ENCODE results near the gene SMCHD1. TPM values are rescaled to one million over a fixed set of nuclear protein-coding genes. Genes with fewer than 3 reads are reported as not detected.
A peak's percentile ranks its signal among the peaks of the same experiment; 100 is the strongest.

The SMCHD1 gene
- total RNA-seq (2014; rRNA removed; shearing (Covaris generic)), result 53.7 and 78.3 TPM in 2 replicates

- peak; percentile 65 for DNase-seq (ENCODE audit: low spot score)
Measured at GRCh38 chr18:2655178-2655953, at the start of gene SMCHD1. Gene SMCHD1 (plus strand): TSS chr18:2655726. CDS start chr18:2656076, 350 bp downstream.

- DNase-seq (ENCODE audit: low spot score), result no peak
Measured at GRCh38 chr18:2606335-2606734, 49.2 kb upstream of the SMCHD1 start.

- no peak for DNase-seq (ENCODE audit: low spot score)
Measured at GRCh38 chr18:2609604-2610003, 45.9 kb upstream of the SMCHD1 start.

- DNase-seq (ENCODE audit: low spot score), result no peak
Measured at GRCh38 chr18:2610549-2610948, 45.0 kb upstream of the SMCHD1 start.

- no peak for DNase-seq (ENCODE audit: low spot score)
Measured at GRCh38 chr18:2612996-2613395, 42.5 kb upstream of the SMCHD1 start.

GRCh38 chr18:2617401-2617998, 38.0 kb upstream of the SMCHD1 start:
- no peak for DNase-seq (ENCODE audit: low spot score)

GRCh38 chr18:2618009-2618408, 37.5 kb upstream of the SMCHD1 start:
- no peak for DNase-seq (ENCODE audit: low spot score)

- DNase-seq (ENCODE audit: low spot score), result no peak
Measured at GRCh38 chr18:2625217-2625616, 30.3 kb upstream of the SMCHD1 start.

- peak; percentile 26 for DNase-seq (ENCODE audit: low spot score)
Measured at GRCh38 chr18:2627821-2628276, 27.7 kb upstream of the SMCHD1 start.

- no peak for DNase-seq (ENCODE audit: low spot score)
Measured at GRCh38 chr18:2629003-2629402, 26.5 kb upstream of the SMCHD1 start.

- DNase-seq (ENCODE audit: low spot score), result no peak
Measured at GRCh38 chr18:2635586-2635985, 19.9 kb upstream of the SMCHD1 start.

- no peak for DNase-seq (ENCODE audit: low spot score)
Measured at GRCh38 chr18:2636126-2636631, 19.3 kb upstream of the SMCHD1 start.

GRCh38 chr18:2641638-2642037, 13.9 kb upstream of the SMCHD1 start:
- no peak for DNase-seq (ENCODE audit: low spot score)

- DNase-seq (ENCODE audit: low spot score), result no peak
Measured at GRCh38 chr18:2642771-2643170, 12.8 kb upstream of the SMCHD1 start.

GRCh38 chr18:2644535-2644934, 11.0 kb upstream of the SMCHD1 start:
- DNase-seq (ENCODE audit: low spot score), result no peak

GRCh38 chr18:2651981-2652380, 3.5 kb upstream of the SMCHD1 start:
- no peak for DNase-seq (ENCODE audit: low spot score)

- no peak for DNase-seq (ENCODE audit: low spot score)
Measured at GRCh38 chr18:2653467-2653866, 2.1 kb upstream of the SMCHD1 start.

- no peak for DNase-seq (ENCODE audit: low spot score)
Measured at GRCh38 chr18:2654169-2654927, 1.2 kb upstream of the SMCHD1 start.

- DNase-seq (ENCODE audit: low spot score), result no peak
Measured at GRCh38 chr18:2654928-2655177, 673 bp upstream of the SMCHD1 start.

- no peak for DNase-seq (ENCODE audit: low spot score)
Measured at GRCh38 chr18:2655954-2656236, 369 bp downstream of the SMCHD1 start.

GRCh38 chr18:2656237-2656980, 883 bp downstream of the SMCHD1 start:
- peak; percentile 20 for DNase-seq (ENCODE audit: low spot score)

- no peak for DNase-seq (ENCODE audit: low spot score)
Measured at GRCh38 chr18:2656981-2657512, 1.5 kb downstream of the SMCHD1 start.

Data from A172 (cell line).